Chondrocyte (in vitro differentiated cells): Measurements from ENCODE around the gene UBE2L3. TPM values are rescaled to one million over a fixed set of nuclear protein-coding genes. Genes with fewer than 3 reads are reported as not detected.

ENCODE experiments used
- DNase-seq: peaks from one replicate; pipeline ENCODE4 v3.0.0; 2021; ENCODE audit warnings: mixed read lengths, low spot score
- H3K27ac Mint-ChIP-seq: one replicate; pipeline ENCODE4 v1.8.0; 2021; ENCODE audit warnings: mild to moderate bottlenecking, moderate library complexity, mixed read lengths; ENCODE audit not compliant: unreplicated experiment
- H3K27me3 Mint-ChIP-seq: 2 replicates; pipeline ENCODE4 v1.8.0; 2021; ENCODE audit warnings: low read depth, mixed read lengths
- H3K36me3 Mint-ChIP-seq: 2 replicates; pipeline ENCODE4 v1.8.0; 2021; ENCODE audit warnings: low read depth, mixed read lengths
- H3K4me1 Mint-ChIP-seq: 2 replicates; pipeline ENCODE4 v1.8.0; 2021; ENCODE audit warnings: low read depth, mild to moderate bottlenecking, mixed read lengths
- H3K4me3 Mint-ChIP-seq: one replicate; pipeline ENCODE4 v1.8.0; 2021; ENCODE audit warnings: mild to moderate bottlenecking, moderate library complexity, mixed read lengths; ENCODE audit not compliant: unreplicated experiment
- H3K9me3 Mint-ChIP-seq: 2 replicates; pipeline ENCODE4 v1.8.0; 2021; ENCODE audit warnings: low read depth, mixed read lengths
- CTCF ChIP-seq: fragments of 200-600 bp; sonication (generic); IDR thresholded peaks from 2 replicates; pipeline ENCODE4 v1.5.0; 2021; ENCODE audit warnings: antibody characterized with exemption, mild to moderate bottlenecking, moderate library complexity
- microRNA-seq: library from miRNA; unstranded; fragments of <30 nt; microRNA quantifications from one replicate; pipeline ENCODE4 v1.2.0, GENCODE V29; 2020; ENCODE audit warnings: borderline number of aligned reads
- total RNA-seq: library from RNA; stranded (reverse); gene quantifications from 3 replicates; pipeline ENCODE4 v1.2.1, GENCODE V29; 2021

The UBE2L3 gene
- total RNA-seq, 1 donor from 2014 or later, result 53.2 TPM

GRCh38 chr22:21666786-21667185 lies 99.3 kb downstream of the UBE2L3 start:
- TF ChIP-seq CTCF, result no peak
- H3K9me3 Mint-ChIP-seq, result no peaks in the 10 kb centered on the region
- no peaks in the 10 kb centered on the region for H3K27me3 Mint-ChIP-seq
- peak overlapping the region; percentile 69 for H3K27ac Mint-ChIP-seq
- no peak for DNase-seq
- H3K36me3 Mint-ChIP-seq, result peaks cover 2% of the 10 kb centered on the region
- H3K4me3 Mint-ChIP-seq, result peak overlapping the region; percentile 96
- H3K4me1 Mint-ChIP-seq, result peaks cover 20% of the 10 kb centered on the region

- Mint-ChIP-seq H3K4me3 (no peak overlapping the region), H3K4me1 (peaks cover 20% of the 10 kb centered on the region), H3K36me3 (peaks cover 13% of the 10 kb centered on the region), H3K27me3 (no peaks in the 10 kb centered on the region), H3K27ac (peak overlapping the region; percentile 8), H3K9me3 (no peaks in the 10 kb centered on the region)
- TF ChIP-seq CTCF, result no peak
- DNase-seq, result no peak
These were observed 101.5 kb downstream of the UBE2L3 start for GRCh38 chr22:21669026-21669425.

- no peaks in the 10 kb centered on the region for H3K27me3 Mint-ChIP-seq
- DNase-seq, result no peak
- no peaks in the 10 kb centered on the region for H3K9me3 Mint-ChIP-seq
- no peak for TF ChIP-seq CTCF
- H3K36me3 Mint-ChIP-seq, result peaks cover 20% of the 10 kb centered on the region
- H3K27ac Mint-ChIP-seq, result no peak overlapping the region
- peaks cover 6% of the 10 kb centered on the region for H3K4me1 Mint-ChIP-seq
- H3K4me3 Mint-ChIP-seq, result no peak overlapping the region
These were observed 104.7 kb downstream of the UBE2L3 start for GRCh38 chr22:21672107-21672629.

Small RNA genes within 50 kb of the gene (microRNA-seq; reads per million reads assigned to microRNA genes)
- gene MIR130B (2,248 reads per million, percentile 86 among the genes with 10 or more reads in this experiment), gene MIR301B (36.6 reads per million, percentile 46 among the genes with 10 or more reads in this experiment)

Other genes starting within 250 kb of the UBE2L3 start
- 0.15 to 0.67 TPM (median 0.27 TPM) in 3 replicates for gene RIMBP3B, start 184.0 kb upstream of the UBE2L3 start, total RNA-seq
- 4.3 to 4.9 TPM (median 4.5 TPM) in 3 replicates for gene HIC2, start 150.3 kb upstream of the UBE2L3 start, total RNA-seq
- gene TMEM191C, start 100.3 kb upstream of the UBE2L3 start, total RNA-seq, result 0.49 to 1.7 TPM (median 1.5 TPM) in 3 replicates
- gene RIMBP3C, start 16.3 kb upstream of the UBE2L3 start, total RNA-seq, result 0.22 to 0.75 TPM (median 0.38 TPM) in 3 replicates
- gene YDJC, start 62.3 kb downstream of the UBE2L3 start, total RNA-seq, result 13.3 to 14.6 TPM (median 14.6 TPM) in 3 replicates
- 0.44 to 0.85 TPM (median 0.47 TPM) in 3 replicates for gene CCDC116, start 65.0 kb downstream of the UBE2L3 start, total RNA-seq
- gene SDF2L1, start 74.6 kb downstream of the UBE2L3 start, total RNA-seq, result 21.2 to 28.4 TPM (median 26.0 TPM) in 3 replicates
- 36.0 to 46.6 TPM (median 36.8 TPM) in 3 replicates for gene PPIL2, start 98.3 kb downstream of the UBE2L3 start, total RNA-seq
- 2.6 to 6.0 TPM (median 5.4 TPM) in 3 replicates for gene YPEL1, start 168.1 kb downstream of the UBE2L3 start, total RNA-seq